ENCODE data around the gene LYPD1. TPM values are rescaled to one million over a fixed set of nuclear protein-coding genes. Genes with fewer than 3 reads are reported as not detected.

The LYPD1 gene
- total and polyA plus RNA-seq, 7 donors: 0.03 to 0.47 (median 0.04) TPM; not detected in 4

DNA sequence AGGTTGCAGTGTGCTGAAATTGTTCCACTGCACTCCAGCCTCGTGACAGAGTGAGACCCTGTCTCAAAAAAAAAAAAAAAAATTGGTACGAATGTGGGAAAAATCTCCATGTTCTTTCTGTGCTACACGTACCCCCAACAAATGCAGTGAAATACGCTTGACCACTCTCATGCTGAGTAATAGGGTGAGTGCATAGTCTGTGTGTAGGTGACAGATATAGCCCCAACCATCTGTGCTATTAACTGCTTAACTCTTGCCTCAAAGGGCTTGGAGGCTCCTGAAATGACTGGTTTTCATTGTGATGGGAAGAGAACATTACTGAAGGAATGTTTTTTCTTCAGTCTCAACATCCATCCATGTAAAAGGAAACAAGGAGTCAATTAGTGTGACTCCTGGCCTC, 15.7 kb downstream of the LYPD1 start:
- intact Hi-C loops (cut with DNase I): no loop called here
- DNase-seq (no peak), ATAC-seq (no peak)
- no peak overlapping the region for H3K4me3 ChIP-seq
- WGBS, 3 donors: 61 to 67% (median 66%) methylated on average over 4 of the region's 4 CpGs
- no peaks in the 10 kb centered on the region for H3K27me3 ChIP-seq (ENCODE audit: insufficient read depth in 3 of 3, low read length in 2 of 3)
- TF ChIP-seq, protein P1, sequence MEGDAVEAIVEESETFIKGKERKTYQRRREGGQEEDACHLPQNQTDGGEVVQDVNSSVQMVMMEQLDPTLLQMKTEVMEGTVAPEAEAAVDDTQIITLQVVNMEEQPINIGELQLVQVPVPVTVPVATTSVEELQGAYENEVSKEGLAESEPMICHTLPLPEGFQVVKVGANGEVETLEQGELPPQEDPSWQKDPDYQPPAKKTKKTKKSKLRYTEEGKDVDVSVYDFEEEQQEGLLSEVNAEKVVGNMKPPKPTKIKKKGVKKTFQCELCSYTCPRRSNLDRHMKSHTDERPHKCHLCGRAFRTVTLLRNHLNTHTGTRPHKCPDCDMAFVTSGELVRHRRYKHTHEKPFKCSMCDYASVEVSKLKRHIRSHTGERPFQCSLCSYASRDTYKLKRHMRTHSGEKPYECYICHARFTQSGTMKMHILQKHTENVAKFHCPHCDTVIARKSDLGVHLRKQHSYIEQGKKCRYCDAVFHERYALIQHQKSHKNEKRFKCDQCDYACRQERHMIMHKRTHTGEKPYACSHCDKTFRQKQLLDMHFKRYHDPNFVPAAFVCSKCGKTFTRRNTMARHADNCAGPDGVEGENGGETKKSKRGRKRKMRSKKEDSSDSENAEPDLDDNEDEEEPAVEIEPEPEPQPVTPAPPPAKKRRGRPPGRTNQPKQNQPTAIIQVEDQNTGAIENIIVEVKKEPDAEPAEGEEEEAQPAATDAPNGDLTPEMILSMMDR (IDR thresholded peaks at IDR 0.05): no peak
- no peaks in the 10 kb centered on the region for H3K36me3 ChIP-seq (ENCODE audit: insufficient read depth in 1 of 2, low read depth in 1 of 2)
- no peaks in the 10 kb centered on the region for H3K4me1 ChIP-seq
- no peaks in the 10 kb centered on the region for H3K9me3 ChIP-seq
- no peak overlapping the region for H3K27ac ChIP-seq

DNA sequence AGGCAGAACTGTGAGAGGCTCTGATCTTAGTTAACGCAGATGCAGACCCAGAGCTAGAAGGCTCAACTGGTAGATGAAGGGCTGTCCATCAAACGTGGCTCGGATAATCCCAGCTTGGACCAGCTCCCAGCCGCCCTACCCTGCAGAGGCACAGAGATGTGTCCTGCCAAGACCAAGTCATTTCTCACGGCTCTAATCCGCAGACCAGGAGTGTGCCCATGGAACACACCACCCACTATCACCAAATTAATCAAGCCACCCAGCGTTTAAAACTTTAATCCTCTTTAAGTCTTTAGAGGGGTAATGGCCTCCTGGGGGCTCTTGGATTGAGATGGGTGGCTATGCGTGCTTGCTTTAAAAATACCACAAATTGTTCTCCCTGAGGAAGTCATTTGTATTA, 17.5 kb downstream of the LYPD1 start:
- Histone ChIP-seq H3K4me1 (no peaks in the 10 kb centered on the region), H3K4me3 (no peak overlapping the region), H3K36me3 (ENCODE audit: insufficient read depth in 1 of 2, low read depth in 1 of 2) (no peaks in the 10 kb centered on the region), H3K9me3 (no peaks in the 10 kb centered on the region), H3K27ac (no peak overlapping the region), H3K27me3 (ENCODE audit: insufficient read depth in 3 of 3, low read length in 2 of 3) (no peaks in the 10 kb centered on the region)
- TF ChIP-seq, protein P1 (IDR thresholded peaks at IDR 0.05): no peak
- WGBS, 3 donors: 32 to 56% (median 46%) methylated on average over 8 of the region's 8 CpGs
- ATAC-seq (no peak), DNase-seq (no peak)
- intact Hi-C loops (cut with DNase I): no loop called here

DNA sequence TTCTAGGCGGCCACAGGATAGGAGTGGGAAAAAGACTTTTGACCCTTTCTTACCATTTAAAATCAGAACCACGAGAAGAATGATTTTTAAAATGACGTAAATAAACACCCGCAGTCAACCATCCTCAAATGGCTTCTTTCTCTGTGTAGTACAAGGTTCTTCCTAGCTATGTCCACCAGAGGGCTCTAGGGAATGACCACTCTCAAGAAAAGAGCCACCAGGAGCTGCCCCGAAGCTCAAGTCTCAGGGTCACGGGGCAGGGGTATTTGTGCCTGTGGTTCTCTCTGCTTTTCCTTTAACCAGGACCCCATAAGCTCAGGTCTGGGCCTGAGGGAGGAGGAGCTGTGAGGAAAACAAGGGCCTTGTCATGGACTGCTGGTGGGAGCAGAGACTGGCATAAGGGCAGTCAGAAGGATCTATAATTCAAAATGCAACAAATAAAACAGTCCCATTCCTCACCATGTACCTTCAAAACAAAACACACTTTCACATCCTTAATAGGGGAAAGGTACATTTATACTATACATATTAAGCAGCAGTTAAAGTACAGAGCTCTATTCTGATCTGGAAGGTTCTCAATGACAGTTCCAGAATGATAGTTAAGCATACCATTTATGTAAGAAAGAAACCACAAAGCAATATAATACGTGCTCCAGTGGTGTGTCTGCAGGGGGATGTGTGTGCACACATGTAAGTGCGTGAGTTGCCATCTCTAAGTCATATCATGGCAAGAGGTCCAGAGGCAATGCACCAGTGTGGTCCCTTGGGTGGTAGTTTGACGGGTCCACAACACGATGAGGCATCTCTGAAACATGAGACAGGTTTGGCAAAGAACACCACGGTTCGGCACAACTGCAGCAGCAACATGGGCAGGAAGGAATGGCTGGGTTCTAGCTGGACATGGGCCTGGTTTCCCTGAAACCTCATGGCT, 18.6 kb downstream of the LYPD1 start:
- Histone ChIP-seq H3K4me3 (no peak overlapping the region), H3K36me3 (ENCODE audit: insufficient read depth in 1 of 2, low read depth in 1 of 2) (no peaks in the 10 kb centered on the region), H3K9me3 (no peaks in the 10 kb centered on the region), H3K4me1 (no peaks in the 10 kb centered on the region), H3K27me3 (ENCODE audit: insufficient read depth in 3 of 3, low read length in 2 of 3) (no peaks in the 10 kb centered on the region), H3K27ac (no peak overlapping the region)
- ATAC-seq: no peak
- DNase-seq: no peak
- TF ChIP-seq, protein P1 (IDR thresholded peaks at IDR 0.05): peak; percentile 32
- intact Hi-C loops (cut with DNase I): no loop called here
- WGBS, 3 donors: 36 to 60% (median 39%) methylated on average over 12 of the region's 12 CpGs

DNA sequence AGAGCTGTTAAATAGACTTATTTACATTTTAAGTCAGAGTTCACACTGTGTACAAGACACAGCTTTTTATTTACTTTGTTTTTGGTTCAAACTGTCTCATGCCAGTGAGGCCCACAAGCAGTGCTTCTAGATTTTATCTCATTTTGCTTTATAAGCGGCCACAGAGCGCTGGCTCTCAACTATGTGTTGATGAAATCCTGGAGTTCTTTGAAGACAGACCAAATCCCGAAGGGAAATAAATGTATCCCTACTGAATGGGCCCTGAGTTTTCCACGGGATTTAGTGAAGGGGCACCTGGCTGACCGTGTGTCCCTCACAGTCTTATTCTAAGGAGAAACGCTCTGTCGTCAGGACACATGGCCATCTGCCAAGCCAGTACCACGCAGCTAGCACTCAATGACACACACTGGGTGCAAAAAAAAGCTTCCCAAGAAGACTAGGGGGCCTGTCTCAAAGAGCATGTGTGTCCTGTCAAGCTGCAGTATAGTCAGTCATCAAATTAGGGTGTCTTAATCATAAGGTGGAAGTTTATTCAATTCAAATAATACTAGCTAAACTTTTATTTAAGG, 23.4 kb downstream of the LYPD1 start:
- Histone ChIP-seq H3K9me3 (no peaks in the 10 kb centered on the region), H3K4me3 (no peak overlapping the region), H3K4me1 (no peaks in the 10 kb centered on the region), H3K27ac (no peak overlapping the region), H3K36me3 (ENCODE audit: insufficient read depth in 1 of 2, low read depth in 1 of 2) (no peaks in the 10 kb centered on the region), H3K27me3 (ENCODE audit: insufficient read depth in 3 of 3, low read length in 2 of 3) (no peaks in the 10 kb centered on the region)
- intact Hi-C loops (cut with DNase I): loop anchor here in 1 of 2 donors (10.0 kb wide), 1 partner anchor 918 kb away; the partner anchor contains the start of gene NCKAP5
- WGBS, 3 donors: 67 to 72% (median 72%) methylated on average over 8 of the region's 8 CpGs
- ATAC-seq: no peak
- TF ChIP-seq, protein P1 (IDR thresholded peaks at IDR 0.05): no peak
- no peak for DNase-seq

All from psoas muscle (tissue), 8 donors.